T-helper 1 cell treated with Interleukin-12 subunit alpha and Interleukin-12 subunit beta and Interleukin-4 antibody, amounts not matched to agents 30 μg/mL and 1 μg/mL, for 36 hours (primary cell): ENCODE measurements around the gene EIF4G3.
"Not testable (repeated sequence)": the region's sequence is repeated elsewhere in the genome, so short reads cannot be mapped to it uniquely, and the experiment has no call there.

Source experiments
- H3K27ac Mint-ChIP-seq: one replicate; pipeline ENCODE4 v1.8.0; 2021; ENCODE audit warnings: mild to moderate bottlenecking, mixed read lengths
- H3K27me3 Mint-ChIP-seq: one replicate; pipeline ENCODE4 v1.8.0; 2021; ENCODE audit warnings: low read depth, mixed read lengths
- H3K36me3 Mint-ChIP-seq: one replicate; pipeline ENCODE4 v1.8.0; 2021; ENCODE audit warnings: low read depth, mixed read lengths
- H3K4me1 Mint-ChIP-seq: one replicate; pipeline ENCODE4 v1.8.0; 2021; ENCODE audit warnings: low read depth, mixed read lengths
- H3K4me3 Mint-ChIP-seq: one replicate; pipeline ENCODE4 v1.8.0; 2021; ENCODE audit warnings: mild to moderate bottlenecking, moderate library complexity, mixed read lengths
- H3K9me3 Mint-ChIP-seq: one replicate; pipeline ENCODE4 v1.8.0; 2021; ENCODE audit warnings: mixed read lengths

Gene EIF4G3

DNA sequence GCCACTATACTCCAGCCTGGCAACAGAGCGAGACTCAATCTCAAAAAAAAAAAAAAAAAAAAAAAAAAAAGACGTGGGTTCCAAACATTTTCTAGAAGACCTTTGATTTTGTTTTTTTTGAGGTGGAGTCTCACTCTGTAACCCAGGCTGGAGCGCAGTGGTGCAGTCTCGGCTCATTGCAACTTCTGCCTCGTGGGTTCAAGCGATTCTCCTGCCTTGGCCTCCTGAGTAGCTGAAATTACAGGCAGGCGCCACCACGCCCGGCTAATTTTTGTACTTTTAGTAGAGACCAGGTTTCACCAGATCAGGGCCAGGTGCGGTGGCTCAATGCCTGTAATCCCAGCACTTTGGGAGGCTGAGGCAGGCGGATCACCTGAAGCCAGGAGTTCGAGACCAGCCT, 3.6 kb downstream of the EIF4G3 start:
- H3K4me1 Mint-ChIP-seq, result peaks cover 27% of the 10 kb centered on the region
- not testable (repeated sequence) for H3K4me3 Mint-ChIP-seq, H3K27ac Mint-ChIP-seq, H3K27me3 Mint-ChIP-seq, H3K9me3 Mint-ChIP-seq
- H3K36me3 Mint-ChIP-seq, result peaks cover 19% of the 10 kb centered on the region

DNA sequence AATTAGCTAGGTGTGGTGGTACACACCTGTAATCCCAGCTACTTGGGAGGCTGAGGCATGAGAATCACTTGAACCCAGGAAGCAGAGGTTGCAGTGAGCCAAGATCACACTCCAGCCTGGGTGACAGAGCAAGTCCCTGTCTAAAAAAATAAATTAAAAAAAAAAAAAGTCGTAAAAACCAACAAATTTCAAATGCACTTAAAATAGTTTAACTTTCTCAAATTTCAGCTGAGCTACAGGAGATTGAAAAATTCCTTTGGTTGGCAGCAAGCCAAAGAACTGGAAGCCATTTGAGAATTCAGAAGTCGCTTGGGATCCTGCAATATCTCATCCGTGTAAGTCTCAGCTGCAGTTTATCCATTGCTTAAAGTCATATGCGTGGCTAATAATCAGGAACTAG, 5.9 kb downstream of the EIF4G3 start:
- H3K27me3 Mint-ChIP-seq, H3K27ac Mint-ChIP-seq, H3K4me3 Mint-ChIP-seq, H3K9me3 Mint-ChIP-seq: not testable (repeated sequence)
- Mint-ChIP-seq H3K36me3 (peaks cover 24% of the 10 kb centered on the region), H3K4me1 (peaks cover 24% of the 10 kb centered on the region)

DNA sequence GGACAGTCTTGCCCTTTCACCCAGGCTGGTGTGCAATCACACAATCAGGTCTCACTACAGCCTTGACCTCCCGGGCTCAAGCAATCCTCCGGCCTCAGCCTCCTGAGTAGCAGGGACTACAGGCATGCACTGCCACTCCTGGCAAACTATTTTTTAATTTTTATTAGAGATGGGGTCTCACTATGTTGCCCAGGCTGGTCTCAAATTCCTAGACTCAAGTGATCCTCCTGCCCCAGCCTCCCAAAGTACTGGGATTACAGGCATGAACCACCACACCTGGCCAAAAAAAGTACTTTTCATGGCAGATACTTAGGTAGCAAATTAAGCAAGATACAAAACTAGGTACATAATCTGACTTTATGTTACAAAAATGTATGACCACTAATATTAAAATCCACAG, 8.3 kb downstream of the EIF4G3 start:
- H3K27ac Mint-ChIP-seq, result no peak overlapping the region

DNA sequence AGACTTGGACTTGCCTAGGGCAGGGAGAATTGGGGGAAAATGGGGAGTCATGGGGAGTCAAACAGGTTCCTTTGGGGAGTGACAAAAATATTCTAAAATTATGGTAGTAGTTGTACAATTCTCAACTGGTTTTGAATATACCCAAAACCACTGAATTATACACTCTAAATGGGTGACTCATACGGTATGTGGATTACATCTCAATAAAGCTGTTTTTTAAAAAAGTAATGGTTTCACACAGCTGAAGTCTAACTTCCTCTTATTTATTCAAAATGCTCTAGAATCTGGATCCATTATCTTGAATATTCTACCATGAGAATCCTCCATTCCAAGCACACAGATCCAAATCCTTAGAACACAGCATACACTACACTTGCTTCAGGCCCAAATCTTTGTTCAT, 11.1 kb downstream of the EIF4G3 start:
- peaks cover 26% of the 10 kb centered on the region for H3K36me3 Mint-ChIP-seq
- peaks cover 8% of the 10 kb centered on the region for H3K4me1 Mint-ChIP-seq
- no peaks in the 10 kb centered on the region for H3K27me3 Mint-ChIP-seq
- H3K4me3 Mint-ChIP-seq, result no peak overlapping the region
- H3K9me3 Mint-ChIP-seq, result no peaks in the 10 kb centered on the region
- no peak overlapping the region for H3K27ac Mint-ChIP-seq

More for the DNA sequence above, 8.3 kb downstream of the EIF4G3 start:
- Mint-ChIP-seq H3K4me1 (peaks cover 13% of the 10 kb centered on the region), H3K27me3 (no peaks in the 10 kb centered on the region), H3K4me3 (no peak overlapping the region), H3K36me3 (peaks cover 26% of the 10 kb centered on the region), H3K9me3 (no peaks in the 10 kb centered on the region)

DNA sequence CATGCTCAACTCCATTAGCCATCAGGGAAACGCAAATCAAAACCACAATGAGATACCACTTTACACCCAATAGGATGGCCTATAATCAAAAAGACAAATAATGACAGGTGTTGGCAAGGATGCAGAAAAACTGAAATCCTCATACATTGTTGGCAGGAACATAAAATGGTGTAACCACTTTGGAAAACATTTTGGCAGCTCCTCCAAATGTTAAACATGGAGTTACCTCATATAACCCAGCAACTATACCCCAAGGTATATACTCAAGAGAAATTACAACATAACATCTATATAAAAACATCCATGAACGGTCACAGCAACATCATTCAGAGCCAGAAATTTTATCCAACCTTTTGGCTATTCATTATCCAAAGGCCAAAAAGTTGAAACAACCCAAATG, 11.6 kb downstream of the EIF4G3 start:
- no peak overlapping the region for H3K4me3 Mint-ChIP-seq
- no peak overlapping the region for H3K27ac Mint-ChIP-seq
- H3K36me3 Mint-ChIP-seq, result peaks cover 25% of the 10 kb centered on the region
- no peaks in the 10 kb centered on the region for H3K9me3 Mint-ChIP-seq
- H3K4me1 Mint-ChIP-seq, result peaks cover 12% of the 10 kb centered on the region
- no peaks in the 10 kb centered on the region for H3K27me3 Mint-ChIP-seq

DNA sequence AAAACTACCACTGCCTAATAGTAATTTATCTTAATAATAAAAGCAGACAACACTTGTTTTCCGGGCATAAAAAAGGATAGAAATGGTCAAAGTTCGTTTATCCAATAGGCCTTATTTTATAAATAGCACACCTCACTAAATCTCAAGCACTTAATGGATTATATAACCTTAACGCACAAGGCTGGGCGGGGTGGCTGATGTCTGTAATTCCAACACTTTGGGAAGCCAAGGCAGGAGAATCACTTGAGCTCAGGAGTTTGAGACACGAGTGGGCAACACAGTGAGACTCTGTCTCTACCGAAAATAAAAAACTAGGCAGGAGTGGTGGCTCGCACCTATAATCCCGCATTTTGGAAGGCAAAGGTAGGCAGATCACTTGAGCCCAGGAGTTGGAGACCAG, 12.4 kb downstream of the EIF4G3 start:
- no peaks in the 10 kb centered on the region for H3K9me3 Mint-ChIP-seq
- H3K27me3 Mint-ChIP-seq, result no peaks in the 10 kb centered on the region
- peaks cover 25% of the 10 kb centered on the region for H3K36me3 Mint-ChIP-seq
- peaks cover 12% of the 10 kb centered on the region for H3K4me1 Mint-ChIP-seq
- H3K4me3 Mint-ChIP-seq, result no peak overlapping the region
- H3K27ac Mint-ChIP-seq, result no peak overlapping the region

DNA sequence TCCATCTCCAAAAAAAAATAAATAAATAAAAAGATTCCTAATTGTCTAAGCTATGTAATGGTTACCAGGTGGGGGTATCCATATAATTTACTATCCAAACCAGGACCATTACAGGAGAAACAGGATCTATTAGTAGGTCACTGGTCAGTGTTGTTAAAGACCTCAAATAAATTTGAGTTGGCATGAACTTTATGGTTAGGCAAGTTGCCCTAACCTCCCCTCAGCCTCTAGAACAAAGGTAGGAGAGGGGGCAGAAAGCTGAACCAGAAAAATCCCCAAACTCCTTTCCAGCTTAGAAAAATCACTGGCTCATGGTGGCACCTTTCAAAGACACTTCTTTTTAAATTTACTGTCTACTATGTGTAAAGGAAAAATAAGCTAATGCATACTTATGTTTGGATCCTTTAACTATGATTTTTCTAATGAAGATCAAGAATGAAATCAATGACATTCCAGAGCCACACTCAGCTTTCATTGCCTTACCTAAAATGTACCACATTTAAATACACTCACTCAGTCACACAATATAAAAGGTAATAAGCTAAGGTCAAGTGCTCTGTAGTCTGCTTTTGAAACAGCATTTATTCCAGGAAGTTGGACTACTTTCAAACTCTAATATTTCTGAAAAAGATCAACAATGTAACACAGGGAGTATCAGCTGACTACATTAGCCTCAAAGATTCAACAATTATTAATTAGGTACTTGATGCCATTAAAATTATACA, 13.8 kb downstream of the EIF4G3 start:
- Mint-ChIP-seq H3K27ac (no peak overlapping the region), H3K4me3 (no peak overlapping the region), H3K36me3 (peaks cover 31% of the 10 kb centered on the region)

DNA sequence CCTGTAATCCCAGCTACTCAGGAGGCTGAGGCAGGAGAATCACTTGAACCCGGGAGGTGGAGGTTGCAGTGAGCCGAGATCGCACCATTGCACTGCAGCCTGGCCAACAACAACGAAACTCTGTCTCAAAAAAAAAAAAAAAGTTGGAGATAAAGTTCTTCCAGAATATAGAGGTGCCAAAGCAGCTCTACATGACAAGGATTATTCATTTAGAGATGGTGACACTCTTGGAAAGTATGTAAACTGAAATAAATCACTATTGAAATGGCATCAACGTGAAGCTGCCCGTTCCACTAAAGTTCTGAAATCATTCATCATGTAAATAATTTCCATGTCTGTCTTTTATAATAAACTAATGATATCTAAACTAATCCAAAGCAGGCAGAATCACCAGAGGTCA, 14.9 kb downstream of the EIF4G3 start:
- Mint-ChIP-seq H3K36me3 (peaks cover 32% of the 10 kb centered on the region), H3K4me3 (no peak overlapping the region), H3K4me1 (peaks cover 23% of the 10 kb centered on the region), H3K27me3 (no peaks in the 10 kb centered on the region), H3K9me3 (no peaks in the 10 kb centered on the region), H3K27ac (no peak overlapping the region)

More for the DNA sequence above, 13.8 kb downstream of the EIF4G3 start:
- Mint-ChIP-seq H3K4me1 (peaks cover 15% of the 10 kb centered on the region), H3K27me3 (no peaks in the 10 kb centered on the region), H3K9me3 (no peaks in the 10 kb centered on the region)

DNA sequence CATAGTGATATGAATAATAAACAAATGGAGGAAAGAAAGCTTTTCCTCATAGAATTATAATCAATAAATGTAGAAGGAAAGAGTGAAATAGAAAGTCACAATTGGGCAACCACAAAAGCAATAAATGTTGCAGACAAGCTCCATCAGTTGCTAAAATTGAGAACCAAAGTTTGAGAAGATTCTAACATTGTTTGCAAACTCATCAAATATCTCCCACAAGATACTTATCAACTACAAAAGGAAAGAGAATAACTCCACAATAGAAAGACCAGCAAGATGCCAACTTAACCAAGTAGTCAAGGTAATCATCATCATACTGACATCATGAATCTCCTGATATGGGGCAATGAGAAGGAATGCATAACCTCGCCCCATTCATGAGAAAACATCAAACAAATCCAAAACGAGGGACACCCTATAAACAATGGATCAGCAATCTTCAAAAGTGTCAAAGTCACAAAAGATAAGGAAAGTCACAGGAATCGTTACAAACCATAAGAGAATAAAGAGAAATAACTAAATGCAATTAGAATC, 16.4 kb downstream of the EIF4G3 start:
- Mint-ChIP-seq H3K4me3 (no peak overlapping the region), H3K4me1 (peaks cover 23% of the 10 kb centered on the region), H3K36me3 (peaks cover 28% of the 10 kb centered on the region), H3K9me3 (no peaks in the 10 kb centered on the region), H3K27ac (no peak overlapping the region), H3K27me3 (no peaks in the 10 kb centered on the region)

DNA sequence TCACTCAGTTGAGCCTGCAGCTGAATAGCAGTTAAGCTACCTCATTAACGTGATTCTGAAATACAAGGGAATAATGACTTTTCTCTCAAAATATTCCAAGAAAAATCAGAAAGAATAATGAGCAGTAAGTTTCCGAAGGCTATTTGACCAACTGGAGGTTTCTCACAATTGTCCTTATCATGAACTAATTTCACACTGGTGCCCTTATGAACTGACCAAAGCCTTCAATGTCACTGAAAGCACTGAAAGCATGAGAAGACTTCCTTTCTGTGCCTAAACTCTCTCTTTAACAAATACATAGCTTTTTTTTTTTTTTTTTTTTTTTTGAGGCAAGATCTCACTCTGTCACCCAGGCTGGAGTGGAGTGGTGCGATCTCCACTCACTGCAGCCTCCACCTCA, 18.8 kb downstream of the EIF4G3 start:
- Mint-ChIP-seq H3K27ac (no peak overlapping the region), H3K4me3 (no peak overlapping the region), H3K27me3 (no peaks in the 10 kb centered on the region), H3K4me1 (peaks cover 24% of the 10 kb centered on the region), H3K9me3 (no peaks in the 10 kb centered on the region), H3K36me3 (peaks cover 26% of the 10 kb centered on the region)

DNA sequence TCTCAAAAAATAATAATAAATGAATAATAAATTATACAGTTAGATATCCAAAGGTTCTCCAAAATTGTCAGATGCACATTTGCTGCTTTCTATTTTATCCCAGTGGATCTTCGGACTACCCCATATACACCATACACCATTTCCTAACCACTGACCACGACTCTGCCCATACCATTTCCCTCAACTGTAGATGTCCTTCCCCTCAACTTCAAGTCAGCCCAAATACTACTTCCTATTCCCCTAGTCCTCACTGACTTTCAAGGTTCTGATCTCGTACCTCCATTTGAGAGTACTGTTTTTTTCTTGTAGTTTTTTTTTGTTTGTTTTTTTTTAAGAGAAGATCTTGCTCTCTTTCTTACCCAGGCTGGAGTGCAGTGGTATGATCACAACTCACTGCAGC, 19.6 kb downstream of the EIF4G3 start:
- Mint-ChIP-seq H3K27ac (no peak overlapping the region), H3K4me3 (no peak overlapping the region), H3K27me3 (no peaks in the 10 kb centered on the region), H3K4me1 (peaks cover 24% of the 10 kb centered on the region), H3K36me3 (peaks cover 24% of the 10 kb centered on the region), H3K9me3 (no peaks in the 10 kb centered on the region)

DNA sequence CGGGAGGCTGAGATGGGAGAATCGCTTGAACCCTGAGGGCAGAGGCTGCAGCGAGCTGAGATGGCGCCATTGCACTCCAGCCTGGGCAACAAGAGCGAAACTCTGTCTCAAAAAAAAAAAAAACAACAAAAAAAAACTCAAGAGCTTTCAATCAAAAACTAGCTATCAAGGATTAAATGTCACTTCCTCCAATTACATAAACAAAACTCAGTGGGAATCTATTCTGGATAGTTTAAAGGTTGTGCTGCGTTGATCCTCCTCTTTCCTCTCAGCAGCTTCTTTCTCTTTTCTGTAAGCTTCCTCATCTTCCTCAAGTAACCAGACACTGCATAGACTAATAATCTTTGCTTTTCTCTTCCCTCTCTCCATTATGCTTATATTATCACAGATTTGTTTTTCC, 20.7 kb downstream of the EIF4G3 start:
- Mint-ChIP-seq H3K4me3 (no peak overlapping the region), H3K27ac (no peak overlapping the region), H3K4me1 (peaks cover 27% of the 10 kb centered on the region), H3K27me3 (no peaks in the 10 kb centered on the region), H3K36me3 (peaks cover 22% of the 10 kb centered on the region), H3K9me3 (no peaks in the 10 kb centered on the region)

DNA sequence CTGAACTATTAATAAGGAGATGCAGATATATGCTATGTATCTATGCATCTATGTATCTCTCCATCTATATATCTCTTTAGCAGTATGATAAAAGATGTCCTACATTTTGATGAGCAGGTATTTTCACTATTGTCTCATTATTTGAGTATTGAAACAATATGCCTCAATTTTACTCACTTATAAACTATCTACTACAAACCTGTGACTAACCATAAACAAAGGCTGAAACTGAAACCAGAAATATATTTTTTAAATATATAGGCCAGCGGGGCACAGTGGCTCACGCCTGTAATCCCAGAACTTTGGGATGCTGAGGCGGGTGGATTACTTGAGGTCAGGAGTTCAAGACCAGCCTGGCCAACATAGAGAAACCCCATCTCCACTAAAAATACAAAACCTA, 22.0 kb downstream of the EIF4G3 start:
- Mint-ChIP-seq H3K27me3 (no peaks in the 10 kb centered on the region), H3K27ac (no peak overlapping the region)

DNA sequence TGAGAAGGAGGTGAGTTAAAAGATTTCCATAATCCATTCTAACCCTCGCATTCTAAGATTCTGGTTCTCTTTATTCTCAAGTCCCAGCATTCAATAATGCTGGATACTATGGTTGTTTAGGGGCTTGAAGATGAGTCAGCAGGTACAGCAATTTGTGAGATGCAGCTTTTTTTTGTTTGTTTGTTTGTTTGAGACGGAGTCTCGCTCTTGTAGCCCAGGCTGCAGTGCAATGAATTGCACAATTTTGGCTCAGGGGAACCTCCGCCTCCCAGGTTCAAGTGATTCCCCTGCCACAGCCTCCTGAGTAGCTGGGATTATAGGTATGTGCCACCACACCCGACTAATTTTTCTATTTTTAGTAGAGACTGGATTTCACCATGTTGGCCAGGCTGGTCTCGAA, 23.3 kb downstream of the EIF4G3 start:
- H3K27me3 Mint-ChIP-seq, result no peaks in the 10 kb centered on the region
- H3K27ac Mint-ChIP-seq, result no peak overlapping the region
- no peak overlapping the region for H3K4me3 Mint-ChIP-seq
- H3K36me3 Mint-ChIP-seq, result peaks cover 13% of the 10 kb centered on the region
- peaks cover 20% of the 10 kb centered on the region for H3K4me1 Mint-ChIP-seq
- H3K9me3 Mint-ChIP-seq, result no peaks in the 10 kb centered on the region

More for the DNA sequence above, 22.0 kb downstream of the EIF4G3 start:
- H3K4me3 Mint-ChIP-seq, result no peak overlapping the region
- peaks cover 22% of the 10 kb centered on the region for H3K4me1 Mint-ChIP-seq
- no peaks in the 10 kb centered on the region for H3K9me3 Mint-ChIP-seq
- peaks cover 18% of the 10 kb centered on the region for H3K36me3 Mint-ChIP-seq

DNA sequence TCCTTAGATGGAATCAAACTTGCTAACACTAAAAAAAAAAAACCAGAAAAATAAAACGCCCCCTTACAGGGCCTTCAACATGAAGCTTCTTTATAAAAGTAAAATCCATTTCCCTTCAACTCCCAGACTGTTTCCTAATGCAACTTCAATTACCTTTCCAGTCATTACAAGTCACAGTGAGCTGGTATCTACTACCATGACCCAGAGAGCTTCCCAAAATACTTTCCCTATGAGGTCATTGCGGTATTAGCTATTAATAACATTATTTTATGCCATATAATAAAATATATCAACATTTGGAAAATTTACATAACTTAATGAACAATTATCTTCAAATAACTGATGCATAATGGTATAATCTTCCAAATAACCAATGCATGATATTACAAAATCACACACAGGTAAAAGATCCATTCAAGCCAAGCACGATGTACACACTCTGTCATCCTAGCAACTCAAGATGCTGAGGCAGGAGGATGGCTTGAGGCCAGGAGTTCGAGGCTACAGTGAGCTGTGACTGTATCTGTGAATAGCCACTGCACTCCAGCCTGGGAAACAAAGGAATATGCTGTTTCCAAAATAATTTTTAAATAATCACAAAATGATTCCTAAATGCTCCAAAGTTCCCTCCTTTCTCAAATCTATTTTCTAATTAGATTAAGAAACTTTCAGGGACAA, 24.1 kb downstream of the EIF4G3 start:
- Mint-ChIP-seq H3K36me3 (peaks cover 15% of the 10 kb centered on the region), H3K9me3 (no peaks in the 10 kb centered on the region)

More for the DNA sequence above, 24.1 kb downstream of the EIF4G3 start:
- Mint-ChIP-seq H3K27me3 (no peaks in the 10 kb centered on the region), H3K27ac (no peak overlapping the region), H3K4me1 (peaks cover 18% of the 10 kb centered on the region), H3K4me3 (no peak overlapping the region)
